ENCODE results near the gene TBX20. TPM values are rescaled to one million over a fixed set of nuclear protein-coding genes. Genes with fewer than 3 reads are reported as not detected.
"Not testable (repeated sequence)": the region's sequence is repeated elsewhere in the genome, so short reads cannot be mapped to it uniquely, and the experiment has no call there.

The TBX20 gene
- total RNA-seq, 1 donor from 2014 or later = not detected

DNA sequence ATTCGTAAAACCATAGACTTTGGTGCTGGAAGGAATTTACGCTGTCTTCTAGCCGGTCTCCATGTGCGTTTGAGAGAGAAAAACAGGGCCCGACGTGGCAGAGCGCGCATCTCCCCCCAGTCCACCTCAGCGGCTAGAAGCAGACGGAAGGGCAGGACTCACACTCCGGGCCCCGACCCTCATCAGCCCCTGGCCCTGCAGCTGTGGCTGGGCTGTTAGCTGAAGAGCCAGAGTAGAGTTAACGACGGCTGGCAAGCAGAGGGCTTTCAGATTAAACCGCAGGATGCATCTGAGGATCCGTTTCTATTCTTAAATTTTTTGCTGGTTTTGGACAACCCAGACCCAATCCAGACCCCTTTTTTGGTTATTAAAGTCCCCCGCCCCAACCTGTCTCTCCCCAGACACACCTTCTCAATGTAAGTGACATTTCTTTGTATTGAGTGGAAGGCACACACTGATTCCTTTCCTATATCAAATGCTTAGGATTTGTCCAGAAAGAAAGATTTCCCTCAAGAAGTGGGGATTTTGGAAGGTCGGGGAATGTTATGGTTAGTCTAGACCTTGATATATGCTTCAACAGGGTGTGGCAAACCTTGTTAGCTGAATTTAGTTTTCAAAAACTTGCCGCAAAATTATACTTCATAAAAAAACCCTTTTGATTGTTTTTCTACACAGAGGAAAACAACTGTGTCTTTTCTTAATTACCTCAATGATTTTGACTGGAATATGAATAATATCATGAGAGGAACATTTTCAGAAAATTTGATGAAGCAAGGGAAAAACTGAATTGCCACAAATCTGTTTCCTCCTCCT, 1.7 kb upstream of the TBX20 start:
- no peak for DNase-seq

GRCh38 chr7:35254496-35255442, 869 bp upstream of the TBX20 start:
- DNase-seq = no peak

- no peak for DNase-seq
Observed at GRCh38 chr7:35253460-35253709, 515 bp downstream of the TBX20 start.

- no peak for DNase-seq
Observed at GRCh38 chr7:35252612-35253459, 1.1 kb downstream of the TBX20 start.

- no peak for DNase-seq
Observed at GRCh38 chr7:35251606-35252310, 2.1 kb downstream of the TBX20 start.

DNA sequence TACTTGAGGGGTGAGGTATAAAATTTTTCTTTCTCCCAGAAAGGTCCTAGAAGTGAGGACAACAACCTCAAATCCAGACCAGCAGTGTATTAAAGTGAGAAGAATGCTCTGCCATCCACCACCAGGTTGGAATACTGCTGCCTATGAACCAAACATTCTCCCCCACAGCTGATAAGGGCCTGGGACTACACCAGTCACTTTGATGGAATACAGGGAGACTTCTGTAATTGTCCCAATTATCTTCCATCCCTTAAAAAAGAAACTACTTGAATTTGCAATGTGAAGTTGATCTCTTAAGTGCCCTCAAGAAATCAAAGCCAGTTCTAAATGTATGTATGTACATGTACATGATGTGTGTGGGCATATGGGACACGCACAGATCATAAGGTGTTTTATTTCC, 3.0 kb downstream of the TBX20 start:
- DNase-seq = no peak

GRCh38 chr7:35250452-35250851, 3.4 kb downstream of the TBX20 start:
- no peak for DNase-seq

DNA sequence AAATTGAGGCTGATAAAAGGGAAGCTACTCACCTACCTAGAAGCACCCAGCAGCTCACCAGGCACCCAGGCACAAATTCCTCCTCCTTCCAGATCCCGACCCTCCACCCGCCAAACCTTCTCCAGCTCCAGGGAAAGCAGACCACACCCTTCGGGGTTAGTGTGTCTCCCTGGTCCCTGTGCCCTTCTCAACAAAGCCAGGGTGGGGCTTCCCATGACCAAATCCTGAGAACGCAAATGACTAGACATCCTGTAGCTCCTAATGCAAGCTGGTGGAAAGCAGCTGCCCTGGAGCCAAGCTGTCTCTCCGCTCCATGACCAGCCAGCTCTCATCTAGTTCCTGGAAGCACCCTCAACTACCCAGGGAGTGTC, 4.4 kb downstream of the TBX20 start:
- no peak for DNase-seq

- no peak for DNase-seq
Observed at GRCh38 chr7:35248576-35249536, 5.0 kb downstream of the TBX20 start.

GRCh38 chr7:35246819-35247218, 7.1 kb downstream of the TBX20 start:
- no peak for DNase-seq

DNA sequence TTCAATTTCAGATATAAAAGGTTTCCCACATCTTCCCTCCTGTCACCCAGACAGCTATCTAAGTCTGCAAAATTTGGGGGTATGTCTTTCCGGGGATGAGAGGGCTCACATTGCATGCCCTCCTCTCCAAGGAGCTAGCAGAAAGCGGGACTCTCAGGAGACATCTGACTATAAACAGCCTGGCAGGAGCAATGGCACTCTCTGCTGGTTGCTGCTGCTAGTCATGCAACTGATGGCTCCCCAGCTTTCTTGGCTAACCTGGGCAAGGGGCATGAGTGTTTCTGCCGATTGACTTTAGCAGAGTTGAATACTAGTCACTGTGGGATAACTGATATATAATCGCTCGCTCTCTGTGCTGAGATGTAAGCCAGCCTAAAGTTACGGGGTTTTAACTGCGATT, 12.0 kb downstream of the TBX20 start:
- DNase-seq = no peak

DNA sequence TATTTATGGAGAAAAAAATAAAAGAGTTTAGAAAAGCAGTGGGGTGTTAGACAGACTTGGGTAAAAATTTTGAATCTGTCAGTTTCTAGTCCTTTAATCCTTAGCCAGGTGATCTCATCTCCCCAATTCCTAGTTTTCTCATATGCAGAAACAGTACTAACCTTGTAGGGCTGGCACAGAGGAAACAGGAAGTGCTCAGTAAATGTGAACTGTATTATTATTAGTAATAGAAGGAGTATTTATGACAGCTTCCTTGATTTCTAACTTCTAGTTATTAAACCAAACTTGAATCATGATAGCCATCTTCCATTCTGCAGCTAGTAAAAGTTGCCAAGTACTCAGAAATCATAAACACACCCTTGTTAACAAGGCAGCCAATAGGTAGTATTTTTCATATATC, 12.5 kb downstream of the TBX20 start:
- no peak for DNase-seq

- DNase-seq = not testable (repeated sequence)
Observed at GRCh38 chr7:35241008-35241407, 12.9 kb downstream of the TBX20 start.

- DNase-seq = not testable (repeated sequence)
Observed at GRCh38 chr7:35238456-35238855, 15.4 kb downstream of the TBX20 start.

DNA sequence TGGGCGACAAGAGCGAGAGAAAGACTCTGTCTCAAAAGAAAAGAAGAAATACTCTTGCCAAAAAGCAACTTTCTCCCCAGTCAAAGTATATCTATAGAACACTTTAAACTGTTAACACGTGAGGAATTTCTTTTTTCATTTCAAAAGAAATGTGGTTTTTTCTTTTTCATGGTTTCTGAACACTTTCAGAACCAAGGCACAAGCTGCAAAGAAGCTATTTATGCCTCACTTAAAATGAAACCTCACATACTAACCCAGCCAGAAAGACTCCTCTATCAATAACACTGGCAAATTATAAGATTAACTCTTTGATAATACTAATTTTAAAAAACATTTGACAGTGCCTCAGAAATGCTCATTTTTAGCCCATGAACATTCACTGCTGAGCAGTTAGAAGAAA, 20.9 kb downstream of the TBX20 start:
- no peak for DNase-seq

DNA sequence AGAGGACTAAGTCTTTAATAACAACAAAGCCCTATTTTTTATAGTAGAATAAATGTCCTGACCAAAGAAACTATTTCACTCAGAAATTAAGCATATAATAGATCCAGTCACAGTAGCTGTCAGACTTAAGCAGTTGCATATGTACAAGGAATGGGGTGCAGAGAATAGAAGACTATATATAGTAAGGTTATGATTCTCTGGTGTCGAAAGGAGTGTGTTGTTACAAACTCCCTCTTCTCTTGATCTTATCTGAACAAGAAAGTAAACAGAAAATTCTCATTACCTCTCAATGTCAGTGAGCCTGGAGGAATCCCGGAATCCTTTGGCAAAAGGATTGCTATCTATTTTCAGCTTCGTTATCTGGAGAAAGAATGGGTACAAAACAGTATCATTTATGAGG, 22.7 kb downstream of the TBX20 start:
- DNase-seq = not testable (repeated sequence)

GRCh38 chr7:35229116-35229780, 24.7 kb downstream of the TBX20 start:
- DNase-seq = not testable (repeated sequence)

DNA sequence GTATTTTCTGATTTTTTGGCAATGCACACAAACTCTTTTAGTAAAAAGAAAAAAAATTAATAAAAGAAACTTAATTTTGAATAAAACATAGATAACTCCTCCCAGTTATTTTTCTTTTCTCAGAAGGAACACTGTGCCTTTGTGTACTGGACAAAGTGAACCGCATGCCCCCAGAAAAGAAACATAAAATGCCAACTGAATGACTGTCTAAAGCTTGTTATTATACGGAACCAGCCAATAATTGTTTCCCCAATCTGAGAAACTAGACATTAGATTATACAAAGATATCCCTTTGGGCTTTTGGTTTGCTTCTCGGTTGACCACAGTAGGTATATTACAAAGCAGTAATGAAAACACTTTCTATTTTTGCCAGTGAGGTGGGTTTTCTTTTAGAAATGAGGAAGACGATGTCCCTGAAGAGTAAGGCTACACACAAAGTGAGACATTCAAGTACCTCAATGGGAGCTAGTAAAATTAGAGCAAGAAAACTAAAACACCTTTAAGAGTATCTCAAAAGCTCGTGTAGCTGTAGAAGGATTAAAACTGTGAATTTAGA, 25.3 kb downstream of the TBX20 start:
- DNase-seq = not testable (repeated sequence)

- not testable (repeated sequence) for DNase-seq
Observed at GRCh38 chr7:35227438-35227837, 26.5 kb downstream of the TBX20 start.

DNA sequence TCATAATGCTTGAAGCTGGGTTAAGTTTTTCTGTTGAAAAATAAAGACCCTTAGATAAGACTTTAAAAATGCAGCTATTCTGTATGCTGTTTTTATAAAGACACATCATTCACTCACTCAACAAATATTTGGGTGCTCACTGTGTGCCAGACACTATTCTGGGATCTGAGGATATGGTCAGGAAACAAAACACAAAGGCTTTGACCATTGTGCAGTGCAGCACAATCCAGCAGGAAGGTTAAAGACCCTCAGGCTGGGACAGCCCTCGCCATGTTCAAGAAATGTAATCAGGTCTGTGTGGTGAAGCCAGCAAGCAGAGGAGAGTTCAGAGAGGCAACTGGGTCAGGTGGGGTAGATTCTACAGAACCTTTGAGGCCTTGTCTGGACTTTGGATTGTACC, 31.5 kb downstream of the TBX20 start:
- DNase-seq = not testable (repeated sequence)

Measured in occipital lobe (tissue), 2 donors.